Posterior vena cava (tissue), 2 donors: ENCODE measurements around the gene SYT7. TPM values are rescaled to one million over a fixed set of nuclear protein-coding genes. Genes with fewer than 3 reads are reported as not detected.

Source experiments
- DNase-seq: peaks from one replicate; pipeline ENCODE4 v3.0.0-alpha.2; 2020; ENCODE audit warnings: low spot score
- intact Hi-C, 2 donors: fragments of 100-400 bp; cut with DNase I; formaldehyde crosslinking; loops; one replicate each; pipeline versions ENCODE4 v1.14.1 to v1.14.2; 2022 to 2023
- total RNA-seq, 2 donors: library from RNA; stranded (reverse); fragmentation: NEBNext Ultra II Directional; extraction: Animal tissue kit (Norgen Biotek cat#: 25700); gene quantifications; one replicate each; pipeline ENCODE4 v1.2.1, GENCODE V29; 2021
- donor health status: DM: yes; HTN: yes; CAD: no.
- donor health status: DM: yes; HTN: yes; CAD: no.

SYT7 gene
- total RNA-seq, 2 donors from 2014 or later: 0.71 to 0.93 TPM

DNA sequence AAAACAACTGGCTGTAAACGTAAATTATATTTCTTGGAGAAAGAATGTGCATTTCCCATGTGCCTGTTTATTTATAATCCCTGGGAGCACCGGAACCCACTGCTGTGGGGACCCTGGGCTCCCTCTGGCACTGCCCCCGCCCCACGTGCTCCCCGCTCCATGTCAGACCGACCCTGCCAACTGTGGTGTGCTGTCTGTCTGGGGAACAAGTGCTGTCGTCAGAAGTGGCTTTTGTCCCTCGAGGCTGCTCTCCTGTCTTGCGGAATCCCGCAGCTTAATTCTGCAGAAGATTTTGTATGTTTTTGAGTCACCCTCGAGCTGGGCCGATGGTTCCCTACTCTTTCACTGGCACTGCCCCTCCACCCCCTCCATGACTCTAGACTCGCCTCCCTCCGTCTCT lies 69.9 kb downstream of the SYT7 start:
- DNase-seq: no peak
- intact Hi-C loops: loop anchor here in 1 of 2 donors (10.0 kb wide), 1 partner anchor 1254 kb away; the partner anchor contains the start of gene POLR2G

GRCh38 chr11:61510166-61510919 lies 70.5 kb downstream of the SYT7 start:
- intact Hi-C loops: loop anchor here in 1 of 2 donors (10.0 kb wide), 1 partner anchor 1254 kb away; the partner anchor contains the start of gene POLR2G
- DNase-seq: no peak

DNA sequence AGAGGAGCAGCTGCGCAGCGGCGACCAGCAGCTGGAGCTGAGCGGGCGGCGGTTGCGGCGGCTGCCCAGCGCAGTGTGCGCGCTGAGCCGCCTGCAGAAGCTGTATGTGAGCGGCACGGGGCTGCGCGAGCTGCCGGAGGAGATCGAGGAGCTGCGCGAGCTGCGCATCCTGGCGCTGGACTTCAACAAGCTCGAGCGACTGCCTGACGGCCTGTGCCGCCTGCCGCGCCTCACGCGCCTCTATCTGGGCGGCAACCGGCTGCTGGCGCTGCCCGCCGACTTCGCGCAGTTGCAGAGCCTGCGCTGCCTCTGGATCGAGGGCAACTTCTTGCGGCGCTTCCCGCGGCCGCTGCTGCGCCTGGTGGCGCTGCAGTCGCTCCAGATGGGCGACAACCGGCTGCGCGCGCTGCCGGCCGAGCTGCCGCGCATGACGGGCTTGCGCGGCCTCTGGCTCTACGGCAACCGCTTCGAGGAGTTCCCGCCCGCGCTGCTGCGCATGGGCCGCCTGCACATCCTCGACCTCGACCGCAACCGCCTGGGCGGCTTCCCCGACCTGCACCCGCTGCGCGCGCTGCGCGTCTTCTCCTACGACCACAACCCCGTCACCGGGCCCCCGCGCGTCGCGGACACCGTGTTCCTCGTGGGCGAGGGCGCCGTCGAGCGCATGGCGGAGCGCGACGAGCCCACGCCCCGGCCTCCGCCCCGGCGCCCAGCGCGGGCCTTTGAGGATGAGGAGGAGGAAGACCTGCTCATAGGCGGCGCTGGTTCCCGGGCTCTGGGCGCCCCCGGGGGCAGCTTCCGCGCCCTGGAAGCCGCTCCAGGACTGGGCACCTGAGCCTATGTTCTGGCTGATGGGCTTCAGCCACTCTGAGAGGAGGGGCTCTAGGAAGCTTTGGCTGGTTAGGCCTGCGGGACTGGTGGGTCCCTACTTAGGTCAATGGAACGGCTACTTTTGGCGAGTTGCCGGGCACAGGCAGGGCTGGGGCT lies 71.5 kb downstream of the SYT7 start:
- intact Hi-C loops: loop anchor here in 1 of 2 donors (10.0 kb wide), 1 partner anchor 1255 kb away; the partner anchor contains the start of gene POLR2G
- DNase-seq: no peak

GRCh38 chr11:61507962-61508861 lies 72.7 kb downstream of the SYT7 start, which contains the start of gene LRRC10B:
LRRC10B (plus strand) TSS chr11:61508749; CDS start chr11:61508999, 250 bp downstream.
- intact Hi-C loops: no loop called here
- no peak for DNase-seq

GRCh38 chr11:61507012-61507768 lies 73.7 kb downstream of the SYT7 start:
- DNase-seq: no peak
- intact Hi-C loops: no loop called here

DNA sequence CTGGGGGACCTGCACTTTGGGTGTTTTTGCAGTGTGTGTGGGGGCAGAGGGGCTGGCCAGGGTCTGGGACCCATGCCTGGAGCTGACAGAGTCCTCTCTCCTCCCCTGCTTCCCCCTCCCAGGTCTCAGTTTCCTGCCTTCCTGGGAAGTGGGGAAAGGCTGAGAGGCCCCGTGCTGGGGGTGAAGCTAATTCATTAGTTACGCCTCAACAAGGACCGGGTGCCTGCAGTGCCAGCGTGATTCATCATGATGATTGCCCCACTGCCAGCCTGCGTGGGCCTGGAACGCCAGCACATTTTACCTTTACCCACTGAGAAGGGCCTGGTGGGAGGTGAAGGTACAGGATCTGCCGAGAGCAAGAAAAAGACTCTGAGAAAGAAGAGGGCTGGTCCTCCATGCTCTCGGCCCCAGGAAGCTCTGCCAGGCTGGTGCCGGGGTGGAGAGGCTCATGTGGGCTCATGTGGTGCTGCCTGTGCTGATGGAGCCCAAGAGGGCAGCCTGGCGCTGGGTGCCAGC lies 75.2 kb downstream of the SYT7 start:
- DNase-seq: no peak
- intact Hi-C loops: no loop called here

GRCh38 chr11:61505106-61505505 lies 75.8 kb downstream of the SYT7 start:
- intact Hi-C loops: no loop called here
- DNase-seq: no peak

GRCh38 chr11:61503135-61503770 lies 77.6 kb downstream of the SYT7 start:
- no peak for DNase-seq
- intact Hi-C loops: no loop called here

DNA sequence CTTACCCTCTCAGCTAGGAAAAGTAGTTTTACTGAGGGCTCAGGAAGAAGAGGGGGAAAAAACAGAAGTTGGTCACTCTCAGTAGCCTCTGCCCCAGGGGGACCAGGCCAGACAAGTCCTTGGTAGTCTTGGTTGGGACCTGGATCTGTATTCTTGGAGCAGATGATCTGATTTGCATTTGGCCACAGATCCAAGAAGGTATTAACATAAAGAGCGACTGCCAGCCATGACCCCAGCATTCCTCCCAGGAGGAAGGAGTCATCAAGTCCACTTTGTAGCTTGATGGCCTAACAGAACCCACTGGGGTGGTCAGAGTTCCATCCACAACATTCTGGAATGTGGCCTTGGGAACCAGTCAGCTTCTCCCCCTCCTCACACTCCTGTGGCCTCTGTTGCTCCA lies 78.4 kb downstream of the SYT7 start:
- intact Hi-C loops: no loop called here

DNA sequence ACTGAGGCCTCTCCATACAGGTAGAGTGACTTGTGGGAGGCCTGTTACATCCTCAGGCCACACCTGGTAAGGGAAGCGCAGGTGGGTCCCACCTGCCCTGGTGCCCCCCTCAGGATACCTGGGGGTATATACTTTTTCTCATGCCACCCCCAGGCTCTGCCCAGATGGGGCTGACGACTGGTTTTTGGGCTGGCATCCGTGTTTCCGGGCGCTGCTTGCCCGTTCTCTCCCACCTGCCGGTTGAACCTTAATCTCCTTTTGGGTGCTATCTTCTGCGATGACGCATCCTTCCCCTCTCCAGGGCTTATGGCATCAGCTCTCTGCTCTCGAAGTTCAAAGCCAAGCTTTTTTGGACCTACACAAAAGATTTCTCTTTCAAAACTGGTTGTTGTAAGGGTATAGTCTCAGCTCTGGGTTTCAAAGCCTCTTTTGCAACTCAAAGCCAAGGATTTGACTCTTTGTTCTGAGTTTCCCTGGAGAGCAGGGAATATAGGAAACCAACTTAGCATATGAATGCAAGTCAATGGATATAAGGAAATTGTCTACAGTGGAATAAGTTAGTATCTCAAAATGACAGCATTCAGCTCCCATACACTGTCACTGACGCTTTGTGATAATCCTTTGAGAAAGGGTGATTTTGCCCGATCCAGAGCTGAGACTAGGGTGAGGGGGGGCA lies 80.9 kb downstream of the SYT7 start:
- no peak for DNase-seq
- intact Hi-C loops: no loop called here

More for the DNA sequence above, 78.4 kb downstream of the SYT7 start:
- DNase-seq: no peak

DNA sequence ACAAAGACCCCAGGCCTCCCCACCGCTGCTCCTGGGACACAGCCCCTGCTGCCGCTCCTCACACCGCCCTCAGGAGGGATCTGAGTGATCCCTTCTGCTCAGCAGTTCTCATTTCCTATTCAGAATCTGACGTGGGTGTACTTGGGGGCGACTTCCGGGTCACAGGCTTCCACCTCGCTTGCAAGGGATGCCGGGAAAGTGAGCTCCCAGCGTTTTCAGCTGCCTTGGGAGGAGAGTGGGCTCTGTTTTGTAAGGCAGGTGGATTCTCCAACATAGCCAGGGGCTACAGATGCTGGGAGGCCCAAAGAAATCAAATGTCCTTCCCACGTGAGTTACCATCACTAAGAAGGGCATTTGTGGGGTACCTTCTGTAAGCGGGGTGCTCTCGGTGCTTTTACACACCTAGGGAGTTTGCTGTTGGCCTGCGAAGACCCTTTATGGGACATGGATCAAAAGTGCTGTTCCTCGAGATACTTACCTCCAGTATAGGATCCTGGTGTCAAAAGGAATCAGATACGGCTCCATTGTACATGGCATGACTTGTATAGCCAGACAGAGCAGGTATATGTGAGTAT lies 82.0 kb downstream of the SYT7 start:
- intact Hi-C loops: no loop called here
- no peak for DNase-seq

DNA sequence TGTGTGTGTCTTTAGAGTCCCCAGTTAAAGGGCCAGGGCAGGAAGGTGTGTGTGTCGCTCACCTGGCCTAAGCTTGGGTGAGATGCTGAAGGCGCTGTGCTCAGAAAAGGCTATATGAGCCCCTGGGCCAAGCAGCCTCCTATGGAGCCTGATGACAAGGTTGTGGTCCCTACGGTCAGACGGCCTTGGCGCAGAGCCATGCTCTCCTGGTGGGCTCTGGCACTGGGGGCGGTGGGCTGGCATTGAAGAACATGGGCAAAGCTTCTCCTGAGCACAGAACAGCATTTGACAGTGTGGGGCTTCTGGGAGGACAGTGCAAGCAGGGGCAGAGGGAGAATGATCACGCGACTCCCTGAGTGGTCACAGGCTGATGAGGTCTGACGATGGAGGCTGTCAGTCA lies 83.0 kb downstream of the SYT7 start:
- no peak for DNase-seq
- intact Hi-C loops: no loop called here

DNA sequence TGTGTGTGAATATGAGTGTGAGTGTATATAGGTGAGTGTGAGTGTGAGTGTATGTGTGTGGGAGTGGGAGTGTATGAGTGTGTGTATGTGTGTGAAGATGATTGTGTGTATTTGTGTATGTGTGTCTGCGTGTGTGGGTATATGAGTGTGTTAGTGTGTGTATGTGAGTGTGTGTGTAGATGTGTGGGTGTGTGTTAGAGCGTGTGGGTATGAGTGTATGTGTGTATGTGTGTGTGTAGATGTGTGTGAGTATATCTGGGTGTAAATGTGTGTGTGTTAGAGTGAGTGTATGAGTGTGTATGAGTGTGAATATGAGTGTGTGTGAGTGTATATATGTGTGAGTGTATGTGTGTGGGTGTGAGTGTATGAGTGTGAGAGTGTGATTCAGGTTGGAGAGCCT lies 83.4 kb downstream of the SYT7 start:
- DNase-seq: no peak
- intact Hi-C loops: no loop called here

- no peak for DNase-seq
- intact Hi-C loops: no loop called here
Measured at GRCh38 chr11:61496602-61497400, 84.1 kb downstream of the SYT7 start.

GRCh38 chr11:61495801-61496601 lies 84.9 kb downstream of the SYT7 start:
- intact Hi-C loops: no loop called here
- no peak for DNase-seq
